CD14-positive monocyte (primary cell): ENCODE measurements around the gene UGT3A1. TPM values are rescaled to one million over a fixed set of nuclear protein-coding genes. Genes with fewer than 3 reads are reported as not detected.
"Not testable (repeated sequence)": the region's sequence is repeated elsewhere in the genome, so short reads cannot be mapped to it uniquely, and the experiment has no call there.

Experiments used
- DNase-seq, 3 donors: peaks; one replicate each; pipeline ENCODE4 v3.0.0-alpha.2; 2011 to 2022
- H2AFZ ChIP-seq: 2 replicates; pipeline ENCODE4 v1.6.0; 2012; ENCODE audit warnings: mild to moderate bottlenecking, low read depth, low read length, inconsistent platforms; ENCODE audit not compliant: insufficient read depth, poor library complexity, severe bottlenecking
- H3K27ac ChIP-seq, 2 donors: 1 replicate in 1 of 2; 2 replicates in 1 of 2; pipeline ENCODE4 v1.5.1; 2012 to 2013; ENCODE audit warnings: low read length in 2 of 2, control low read depth in 1 of 2, inconsistent platforms in 1 of 2, low read depth in 1 of 2, mild to moderate bottlenecking in 1 of 2
- H3K27me3 ChIP-seq, 2 donors: one replicate each; pipeline versions ENCODE4 v1.6.0 to v1.6.1; 2011 to 2013; ENCODE audit warnings: low read length in 2 of 2; ENCODE audit not compliant: control insufficient read depth in 2 of 2, insufficient read depth in 2 of 2
- H3K36me3 ChIP-seq, 2 donors: replicated peaks in 1 of 2; 1 replicate in 1 of 2; 2 replicates in 1 of 2; pipeline versions ENCODE4 v1.5.1 to v1.6.1; 2012 to 2013; ENCODE audit warnings: low read length in 2 of 2, control low read depth in 1 of 2, inconsistent platforms in 1 of 2, mild to moderate bottlenecking in 1 of 2; ENCODE audit not compliant: insufficient read depth in 2 of 2, control insufficient read depth in 1 of 2
- H3K4me1 ChIP-seq, 2 donors: 1 replicate in 1 of 2; 2 replicates in 1 of 2; pipeline versions ENCODE4 v1.5.1 to v1.6.1; 2012 to 2013; ENCODE audit warnings: low read length in 2 of 2, control low read depth in 1 of 2, inconsistent platforms in 1 of 2, mild to moderate bottlenecking in 1 of 2, moderate library complexity in 1 of 2; ENCODE audit not compliant: insufficient read depth in 2 of 2, control insufficient read depth in 1 of 2
- H3K4me2 ChIP-seq: replicated peaks from 2 replicates; pipeline ENCODE3; 2012; ENCODE audit warnings: low read length, moderate library complexity, mild to moderate bottlenecking; ENCODE audit not compliant: poor library complexity, severe bottlenecking; ENCODE audit errors: extremely low read depth
- H3K4me3 ChIP-seq, 3 experiments: fragments of 200-600 bp in 1 of 3; sonication (generic) in 1 of 3; replicated peaks in 1 of 3; 1 replicate in 2 of 3; 2 replicates in 1 of 3; pipeline ENCODE4 v1.5.1; 2011 to 2013; ENCODE audit warnings: low read length in 3 of 3, mild to moderate bottlenecking in 3 of 3, control low read depth in 2 of 3, low read depth in 2 of 3, inconsistent platforms in 1 of 3, moderate library complexity in 1 of 3
- H3K79me2 ChIP-seq: 2 replicates; pipeline ENCODE4 v1.6.0; 2012; ENCODE audit warnings: mild to moderate bottlenecking, control low read depth, inconsistent platforms, low read length, moderate library complexity; ENCODE audit not compliant: insufficient read depth
- H3K9ac ChIP-seq: 2 replicates; pipeline ENCODE4 v1.6.0; 2017; ENCODE audit warnings: low read length, mild to moderate bottlenecking; ENCODE audit not compliant: insufficient read depth, poor library complexity, severe bottlenecking
- H3K9me3 ChIP-seq, 2 donors: replicated peaks in 1 of 2; 1 replicate in 1 of 2; 2 replicates in 1 of 2; pipeline versions ENCODE4 v1.5.1 to v1.6.1; 2012 to 2013; ENCODE audit warnings: low read length in 2 of 2, control low read depth in 1 of 2; ENCODE audit not compliant: control insufficient read depth in 1 of 2, insufficient read depth in 1 of 2
- H4K20me1 ChIP-seq: 2 replicates; pipeline ENCODE4 v1.6.0; 2012; ENCODE audit warnings: mild to moderate bottlenecking, low read length, control low read depth, moderate library complexity; ENCODE audit not compliant: insufficient read depth
- H3K27ac Mint-ChIP-seq, 7 donors: one replicate each; pipeline ENCODE4 v1.8.0; 2020; ENCODE audit warnings: mild to moderate bottlenecking in 7 of 7, mixed read lengths in 7 of 7, moderate library complexity in 6 of 7, inconsistent platforms in 2 of 7
- H3K27me3 Mint-ChIP-seq, 3 donors: one replicate each; pipeline ENCODE4 v1.8.0; 2021 to 2022; ENCODE audit warnings: low read depth in 3 of 3, mild to moderate bottlenecking in 3 of 3, mixed read lengths in 3 of 3, moderate library complexity in 3 of 3, inconsistent platforms in 1 of 3
- H3K36me3 Mint-ChIP-seq, 2 donors: one replicate each; pipeline ENCODE4 v1.8.0; 2020; ENCODE audit warnings: mixed read lengths in 2 of 2, inconsistent platforms in 1 of 2, mild to moderate bottlenecking in 1 of 2
- H3K4me1 Mint-ChIP-seq: one replicate; pipeline ENCODE4 v1.8.0; 2020; ENCODE audit warnings: mild to moderate bottlenecking, mixed read lengths
- H3K4me3 Mint-ChIP-seq, 2 donors: one replicate each; pipeline ENCODE4 v1.8.0; 2020; ENCODE audit warnings: mild to moderate bottlenecking in 2 of 2, mixed read lengths in 2 of 2, moderate library complexity in 1 of 2
- H3K9me3 Mint-ChIP-seq, 7 donors: one replicate each; pipeline ENCODE4 v1.8.0; 2020 to 2022; ENCODE audit warnings: mixed read lengths in 7 of 7, mild to moderate bottlenecking in 6 of 7, moderate library complexity in 6 of 7, inconsistent platforms in 2 of 7
- CTCF ChIP-seq: fragments of 200-600 bp; IDR thresholded peaks from one replicate; pipeline ENCODE4 v1.8.0; 2022; ENCODE audit warnings: antibody characterized with exemption, mild to moderate bottlenecking
- WGBS: methylation state at CpG from one replicate; pipeline ENCODE4 v1.1.5; 2013; ENCODE audit warnings: missing lambda C conversion rate; ENCODE audit not compliant: insufficient coverage; 5-methylcytosine and 5-hydroxymethylcytosine counted together
- intact Hi-C, 2 donors: fragments of 100-400 bp; cut with micrococcal nuclease; formaldehyde crosslinking; loops; one replicate each; pipeline versions ENCODE4 v1.15.0 to v1.15.1; 2023
- polyA plus RNA-seq, 3 donors: library from polyadenylated mRNA; depleted of rRNA in 1 of 3; unstranded in 2 of 3; stranded (reverse) in 1 of 3; fragments of 300-500 nt in 2 of 3; fragments of >200 nt in 1 of 3; fragmentation: Illumina TruSeq in 2 of 3; gene quantifications; 1 replicate in 2 of 3; 2 replicates in 1 of 3; pipeline ENCODE4 v1.2.3, GENCODE V29; 2012 to 2021

Gene UGT3A1
- polyA plus RNA-seq, 3 donors = not detected

DNA sequence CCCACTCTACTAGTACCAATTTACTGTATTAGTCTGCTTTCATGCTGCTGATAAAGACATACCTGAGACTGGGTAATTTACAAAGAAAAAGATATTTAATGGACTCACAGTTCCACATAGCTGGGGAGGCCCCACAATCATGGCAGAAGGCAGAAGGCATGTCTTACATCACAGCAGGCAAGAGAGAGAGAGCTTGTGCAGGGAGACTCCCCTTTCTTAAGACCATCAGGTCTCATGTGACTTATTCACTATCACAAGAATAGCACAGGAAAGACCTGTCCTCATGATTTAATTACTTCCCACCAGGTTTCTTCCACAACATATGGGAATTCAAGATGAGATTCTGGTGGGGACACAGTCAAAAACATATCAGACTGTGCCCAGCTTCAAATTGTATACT lies 11.5 kb downstream of the UGT3A1 start:
- peaks cover 0 to 3% (median 1%) of the 10 kb centered on the region in 3 donors for H3K27me3 Mint-ChIP-seq
- H3K4me2 ChIP-seq = no peak overlapping the region
- no peak for DNase-seq
- H3K9ac ChIP-seq = no peak overlapping the region
- no peaks in the 10 kb centered on the region for H4K20me1 ChIP-seq
- H3K4me3 ChIP-seq = no peak overlapping the region
- H3K27me3 ChIP-seq = no peaks in the 10 kb centered on the region
- H3K27ac ChIP-seq = no peak overlapping the region
- H3K4me1 Mint-ChIP-seq = peaks cover 18% of the 10 kb centered on the region
- intact Hi-C loops = no loop called here
- H3K4me3 Mint-ChIP-seq = no peak overlapping the region
- peaks cover 11 to 16% of the 10 kb centered on the region in 2 donors for H3K9me3 ChIP-seq
- H3K79me2 ChIP-seq = no peaks in the 10 kb centered on the region
- no peak for TF ChIP-seq CTCF
- H3K36me3 ChIP-seq = no peaks in the 10 kb centered on the region
- peaks cover 2 to 6% of the 10 kb centered on the region in 2 donors for H3K4me1 ChIP-seq
- H3K9me3 Mint-ChIP-seq = peaks cover 16 to 31% (median 22%) of the 10 kb centered on the region in 7 donors
- no peaks in the 10 kb centered on the region for H3K36me3 Mint-ChIP-seq
- H3K27ac Mint-ChIP-seq = peak overlapping the region in 2 of 7 donors; percentile 4 to 33
- no peak overlapping the region for H2AFZ ChIP-seq

- peak overlapping the region in 1 of 7 donors; percentile 61 for H3K27ac Mint-ChIP-seq
- H4K20me1 ChIP-seq, H3K27me3 Mint-ChIP-seq, H2AFZ ChIP-seq, H3K4me3 ChIP-seq, intact Hi-C loops, H3K9me3 ChIP-seq, H3K36me3 ChIP-seq, H3K27ac ChIP-seq, H3K9ac ChIP-seq, H3K4me2 ChIP-seq, H3K4me1 ChIP-seq, H3K36me3 Mint-ChIP-seq, DNase-seq, H3K4me3 Mint-ChIP-seq, H3K27me3 ChIP-seq, H3K79me2 ChIP-seq: not testable (repeated sequence)
- TF ChIP-seq CTCF = peak; percentile 17
- peaks cover 18% of the 10 kb centered on the region for H3K4me1 Mint-ChIP-seq
- peaks cover 8 to 16% (median 13%) of the 10 kb centered on the region in 7 donors for H3K9me3 Mint-ChIP-seq
- WGBS = 87% methylated on average over 1 of the region's 3 CpGs
These were observed 14.3 kb downstream of the UGT3A1 start for GRCh38 chr5:35976859-35977258.
